Parathyroid adenoma (tissue), 2 donors: ENCODE measurements around the gene CHST15.

ENCODE experiments used
- H2AFZ ChIP-seq: fragments of 300-600 bp; sonication (generic); one replicate; pipeline ENCODE4 v1.7.0; 2017; ENCODE audit warnings: antibody characterized with exemption, mild to moderate bottlenecking
- H3K27ac ChIP-seq: fragments of 300-600 bp; sonication (generic); one replicate; pipeline ENCODE4 v1.7.0; 2017
- H3K27me3 ChIP-seq: fragments of 300-600 bp; sonication (generic); one replicate; pipeline ENCODE4 v1.7.0; 2017; ENCODE audit warnings: low read length; ENCODE audit not compliant: control insufficient read depth, insufficient read depth
- H3K36me3 ChIP-seq: fragments of 300-600 bp; sonication (generic); one replicate; pipeline ENCODE4 v1.7.0; 2017; ENCODE audit warnings: low read length; ENCODE audit not compliant: control insufficient read depth, insufficient read depth
- H3K4me1 ChIP-seq: fragments of 300-600 bp; sonication (generic); one replicate; pipeline ENCODE4 v1.7.0; 2017; ENCODE audit warnings: control low read depth
- H3K4me2 ChIP-seq: fragments of 300-600 bp; sonication (generic); one replicate; pipeline ENCODE4 v1.7.0; 2017; ENCODE audit warnings: low read length
- H3K4me3 ChIP-seq: fragments of 300-600 bp; sonication (generic); one replicate; pipeline ENCODE4 v1.7.0; 2017; ENCODE audit warnings: low read depth, low read length
- H3K79me2 ChIP-seq: fragments of 300-600 bp; sonication (generic); one replicate; pipeline ENCODE4 v1.7.0; 2017; ENCODE audit warnings: control low read depth
- H3K9ac ChIP-seq: fragments of 300-600 bp; sonication (generic); one replicate; pipeline ENCODE4 v1.7.0; 2017; ENCODE audit warnings: mild to moderate bottlenecking
- H3K9me3 ChIP-seq: fragments of 300-600 bp; sonication (generic); one replicate; pipeline ENCODE4 v1.7.0; 2017; ENCODE audit warnings: low read length; ENCODE audit not compliant: control insufficient read depth
- TF ChIP-seq, protein P1 (sequence below): fragments of 300-600 bp; sonication (generic); IDR thresholded peaks from one replicate; pipeline ENCODE4 v1.7.0; 2017; ENCODE audit warnings: antibody characterized with exemption, mild to moderate bottlenecking
- donor health status: primary hyperparathyroidism.

CHST15 gene

GRCh38 chr10:124090601-124091209 is 2.7 kb downstream of the CHST15 start:
- Histone ChIP-seq H3K27ac (no peak overlapping the region), H3K4me1 (no peaks in the 10 kb centered on the region)

DNA sequence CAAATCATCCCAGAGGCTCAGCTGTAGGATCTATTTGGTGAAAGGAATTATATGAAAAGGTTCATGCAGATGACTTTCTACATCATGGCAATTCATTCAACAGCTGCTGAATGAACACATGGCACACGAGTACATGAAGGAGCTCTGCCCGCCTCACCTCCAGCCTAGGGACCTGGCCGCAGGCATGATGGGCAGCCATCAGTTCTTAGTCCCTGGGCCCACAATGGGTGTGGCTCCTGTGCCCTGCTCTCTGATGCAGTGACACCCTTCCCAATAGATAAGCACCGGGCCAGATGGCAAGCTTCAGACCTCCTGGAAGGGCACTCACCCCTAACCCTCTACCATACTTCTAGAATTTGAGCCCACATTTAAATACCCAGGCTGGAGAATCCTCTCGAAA is 3.5 kb downstream of the CHST15 start:
- Histone ChIP-seq H3K4me2 (no peak overlapping the region), H3K4me1 (no peaks in the 10 kb centered on the region), H3K4me3 (no peak overlapping the region), H2AFZ (no peak overlapping the region), H3K79me2 (no peaks in the 10 kb centered on the region), H3K9ac (no peak overlapping the region), H3K36me3 (no peaks in the 10 kb centered on the region), H3K9me3 (no peaks in the 10 kb centered on the region), H3K27me3 (no peaks in the 10 kb centered on the region), H3K27ac (no peak overlapping the region)
- TF ChIP-seq, protein P1, sequence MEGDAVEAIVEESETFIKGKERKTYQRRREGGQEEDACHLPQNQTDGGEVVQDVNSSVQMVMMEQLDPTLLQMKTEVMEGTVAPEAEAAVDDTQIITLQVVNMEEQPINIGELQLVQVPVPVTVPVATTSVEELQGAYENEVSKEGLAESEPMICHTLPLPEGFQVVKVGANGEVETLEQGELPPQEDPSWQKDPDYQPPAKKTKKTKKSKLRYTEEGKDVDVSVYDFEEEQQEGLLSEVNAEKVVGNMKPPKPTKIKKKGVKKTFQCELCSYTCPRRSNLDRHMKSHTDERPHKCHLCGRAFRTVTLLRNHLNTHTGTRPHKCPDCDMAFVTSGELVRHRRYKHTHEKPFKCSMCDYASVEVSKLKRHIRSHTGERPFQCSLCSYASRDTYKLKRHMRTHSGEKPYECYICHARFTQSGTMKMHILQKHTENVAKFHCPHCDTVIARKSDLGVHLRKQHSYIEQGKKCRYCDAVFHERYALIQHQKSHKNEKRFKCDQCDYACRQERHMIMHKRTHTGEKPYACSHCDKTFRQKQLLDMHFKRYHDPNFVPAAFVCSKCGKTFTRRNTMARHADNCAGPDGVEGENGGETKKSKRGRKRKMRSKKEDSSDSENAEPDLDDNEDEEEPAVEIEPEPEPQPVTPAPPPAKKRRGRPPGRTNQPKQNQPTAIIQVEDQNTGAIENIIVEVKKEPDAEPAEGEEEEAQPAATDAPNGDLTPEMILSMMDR, result no peak

More at GRCh38 chr10:124090601-124091209, 2.7 kb downstream of the CHST15 start:
- no peak overlapping the region for H3K4me3 ChIP-seq
- TF ChIP-seq, protein P1, result no peak
- no peak overlapping the region for H3K9ac ChIP-seq
- H3K4me2 ChIP-seq, result no peak overlapping the region
- no peaks in the 10 kb centered on the region for H3K9me3 ChIP-seq
- no peaks in the 10 kb centered on the region for H3K36me3 ChIP-seq
- no peaks in the 10 kb centered on the region for H3K79me2 ChIP-seq
- no peak overlapping the region for H2AFZ ChIP-seq
- H3K27me3 ChIP-seq, result no peaks in the 10 kb centered on the region

DNA sequence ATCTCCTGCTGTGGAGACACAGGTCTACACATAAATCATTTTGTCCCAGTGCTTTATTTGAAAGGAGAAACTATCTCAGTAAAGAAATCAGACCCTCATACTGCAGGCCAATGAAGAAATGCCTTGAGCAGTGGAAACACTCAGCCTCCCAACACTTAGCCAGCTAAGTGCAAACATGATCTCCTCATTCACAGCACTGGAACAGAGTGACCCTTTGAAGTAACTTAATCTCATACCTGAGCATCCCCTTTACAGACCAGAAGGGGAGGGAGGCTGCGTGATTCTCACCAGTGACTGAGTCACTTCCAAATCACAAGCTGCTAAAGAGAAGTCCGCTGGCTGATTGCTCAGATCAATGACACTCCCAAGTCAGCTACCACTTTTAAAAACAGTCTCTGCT is 4.5 kb downstream of the CHST15 start:
- H3K79me2 ChIP-seq, result no peaks in the 10 kb centered on the region
- H3K4me1 ChIP-seq, result no peaks in the 10 kb centered on the region
- TF ChIP-seq, protein P1, result no peak
- no peak overlapping the region for H3K27ac ChIP-seq
- H3K4me2 ChIP-seq, result no peak overlapping the region
- no peaks in the 10 kb centered on the region for H3K9me3 ChIP-seq
- H3K27me3 ChIP-seq, result no peaks in the 10 kb centered on the region
- no peaks in the 10 kb centered on the region for H3K36me3 ChIP-seq
- H2AFZ ChIP-seq, result no peak overlapping the region
- H3K9ac ChIP-seq, result no peak overlapping the region
- H3K4me3 ChIP-seq, result no peak overlapping the region

- no peak overlapping the region for H3K9ac ChIP-seq
- no peaks in the 10 kb centered on the region for H3K27me3 ChIP-seq
- no peak overlapping the region for H2AFZ ChIP-seq
- TF ChIP-seq, protein P1, result no peak
- H3K4me3 ChIP-seq, result no peak overlapping the region
- no peak overlapping the region for H3K27ac ChIP-seq
- H3K4me2 ChIP-seq, result no peak overlapping the region
- no peaks in the 10 kb centered on the region for H3K36me3 ChIP-seq
- no peaks in the 10 kb centered on the region for H3K79me2 ChIP-seq
- no peaks in the 10 kb centered on the region for H3K4me1 ChIP-seq
- H3K9me3 ChIP-seq, result no peaks in the 10 kb centered on the region
These were observed 5.4 kb downstream of the CHST15 start for GRCh38 chr10:124087672-124088634.
